Kasumi-1 (cell line): ENCODE data around the gene HMCN1.
"Not testable (repeated sequence)": the region's sequence is repeated elsewhere in the genome, so short reads cannot be mapped to it uniquely, and the experiment has no call there.

Experiments used
- DNase-seq, 2 experiments: peaks; one replicate each; lab custom pipeline; 2025; lab: John Stamatoyannopoulos, UW

The HMCN1 gene

DNA sequence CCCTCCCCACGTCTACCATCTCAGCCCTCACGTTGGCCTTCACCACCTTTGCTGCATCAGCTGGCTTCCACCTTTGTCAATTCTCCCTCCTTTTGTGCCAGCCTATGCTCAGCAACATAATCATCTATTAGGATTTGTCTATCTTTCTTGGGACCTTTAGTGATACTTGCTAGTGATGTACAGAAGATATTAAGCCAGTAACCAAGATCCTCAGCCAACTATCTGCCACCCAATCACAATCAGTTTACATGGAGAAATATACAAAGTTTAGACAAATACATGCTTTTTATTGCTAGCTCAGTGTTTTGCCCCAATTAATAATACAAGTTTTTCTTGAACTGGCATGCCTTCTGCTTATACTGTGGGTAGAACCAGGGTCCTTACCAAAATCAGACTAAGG lies 468.6 kb downstream of the HMCN1 start:
- DNase-seq, result no peak

DNA sequence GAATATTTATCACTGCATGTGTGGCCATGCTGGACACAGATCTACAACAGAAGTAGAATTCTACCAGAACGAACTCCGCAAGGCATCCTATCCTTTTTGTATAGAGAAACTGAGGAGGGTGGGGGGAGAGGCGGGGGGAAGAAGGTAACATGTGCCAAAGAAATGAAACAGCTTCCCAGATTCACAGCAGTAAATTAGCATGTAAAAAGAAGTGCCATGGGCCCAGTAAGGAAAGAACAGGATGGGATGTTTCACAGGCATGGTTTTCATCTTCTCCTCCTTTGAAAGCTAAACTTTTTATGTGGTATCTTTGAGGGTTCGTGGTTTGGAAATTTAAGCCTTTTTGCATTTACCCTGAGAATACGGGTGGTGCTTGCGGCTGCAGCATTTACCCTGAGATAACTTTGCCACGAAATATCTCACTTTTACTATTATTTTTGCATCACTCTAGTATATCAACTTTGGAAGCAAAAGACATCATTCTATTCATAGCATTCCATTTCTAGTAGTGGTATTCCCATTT lies 471.9 kb downstream of the HMCN1 start:
- no peak for DNase-seq

DNA sequence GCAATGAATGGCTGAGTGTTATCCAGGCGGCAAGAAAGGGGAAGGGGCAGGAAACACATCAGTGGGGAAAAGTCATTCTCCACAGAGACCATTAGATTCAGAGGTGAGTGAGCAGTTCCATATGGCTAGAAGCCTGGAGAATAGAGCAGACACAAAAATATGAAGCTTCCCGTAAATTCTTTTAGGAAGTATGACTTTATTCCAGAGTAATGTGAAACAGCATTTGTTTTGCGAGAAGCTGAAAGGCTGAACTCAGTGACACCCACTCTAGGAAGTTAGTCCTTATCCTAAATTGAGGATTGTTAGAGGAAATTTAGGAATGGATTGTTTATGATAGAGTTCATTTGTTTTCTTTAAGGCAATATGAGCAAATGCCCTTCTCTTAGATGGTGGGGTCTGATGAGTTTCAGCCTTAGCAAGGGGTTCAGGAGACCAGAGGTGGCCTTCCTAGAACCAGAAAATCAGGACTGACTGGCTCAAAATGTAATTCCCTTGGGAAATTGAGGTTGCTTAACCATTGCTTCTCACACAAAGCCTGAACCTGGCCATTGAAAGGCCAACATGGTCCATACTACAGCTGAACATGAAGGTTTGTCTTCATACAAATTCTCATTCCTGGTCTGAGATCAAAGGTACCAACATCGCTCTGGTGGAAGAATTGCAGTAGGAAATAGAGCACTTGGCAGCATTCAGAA lies 473.3 kb downstream of the HMCN1 start:
- no peak for DNase-seq

DNA sequence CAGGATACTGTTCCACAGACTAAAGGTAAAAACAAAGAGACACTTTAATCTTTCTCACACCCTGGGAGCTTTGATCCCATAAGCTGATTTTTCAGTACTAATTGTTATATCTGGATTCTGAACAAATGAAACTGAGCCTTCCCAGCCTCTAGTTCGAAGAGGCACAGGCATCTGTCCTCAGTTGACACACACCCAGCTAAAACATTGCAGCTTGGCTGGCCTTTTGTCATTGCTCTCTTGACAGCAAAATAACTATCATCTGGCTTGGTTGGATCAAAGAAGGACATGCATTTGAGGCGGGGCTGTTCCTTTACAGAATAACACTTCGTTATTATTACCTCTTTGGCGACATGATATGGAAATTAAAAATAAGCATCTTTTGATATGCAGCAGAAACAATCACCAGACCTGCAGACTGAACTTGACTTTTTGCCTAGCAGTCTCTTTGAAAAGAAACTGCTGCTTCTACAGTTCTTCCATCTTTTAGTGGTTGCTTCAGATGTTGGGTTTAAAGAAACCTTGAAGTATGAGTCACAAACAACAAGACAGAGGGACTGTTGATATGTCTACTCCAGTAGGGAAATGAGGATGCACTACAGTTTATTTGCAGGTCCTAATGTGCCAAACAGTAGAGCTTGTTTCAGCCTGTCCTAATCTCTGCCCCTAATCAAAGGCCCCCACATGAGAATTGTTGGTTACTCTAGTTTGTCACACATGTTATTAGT lies 474.4 kb downstream of the HMCN1 start:
- DNase-seq, result no peak

DNA sequence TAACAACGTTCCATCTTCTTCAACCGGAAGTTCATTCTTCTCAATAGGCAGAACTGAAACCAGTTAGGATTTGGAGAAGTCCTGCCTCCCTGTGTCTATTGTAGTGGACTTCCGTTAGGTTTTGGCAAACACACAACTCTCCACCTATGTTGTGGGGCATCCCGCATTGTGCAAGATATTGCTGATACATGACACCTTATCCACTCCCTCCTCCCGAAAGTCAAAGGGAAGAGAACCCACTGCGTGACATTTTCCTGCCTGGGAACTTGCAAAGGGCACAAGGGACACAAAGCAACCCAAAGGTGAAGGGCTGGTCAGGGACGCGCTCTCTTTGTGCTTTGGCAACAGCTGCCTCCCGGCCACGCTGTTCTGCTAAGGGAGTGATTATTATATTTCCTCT lies 476.1 kb downstream of the HMCN1 start:
- no peak for DNase-seq

DNA sequence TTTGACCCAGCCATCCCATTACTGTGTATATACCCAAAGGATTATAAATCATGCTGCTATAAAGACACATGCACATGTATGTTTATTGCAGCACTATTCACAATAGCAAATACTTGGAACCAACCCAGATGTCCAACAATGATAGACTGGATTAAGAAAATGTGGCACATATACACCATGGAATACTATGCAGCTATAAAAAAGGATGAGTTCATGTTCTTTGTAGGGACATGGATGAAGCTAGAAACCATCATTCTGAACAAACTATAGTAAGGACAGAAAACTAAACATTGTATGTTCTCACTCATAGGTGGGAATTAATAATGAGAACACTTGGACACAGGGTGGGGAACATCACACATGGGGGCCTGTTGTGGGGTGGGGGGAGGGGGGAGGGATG lies 477.4 kb downstream of the HMCN1 start:
- not testable (repeated sequence) for DNase-seq

DNA sequence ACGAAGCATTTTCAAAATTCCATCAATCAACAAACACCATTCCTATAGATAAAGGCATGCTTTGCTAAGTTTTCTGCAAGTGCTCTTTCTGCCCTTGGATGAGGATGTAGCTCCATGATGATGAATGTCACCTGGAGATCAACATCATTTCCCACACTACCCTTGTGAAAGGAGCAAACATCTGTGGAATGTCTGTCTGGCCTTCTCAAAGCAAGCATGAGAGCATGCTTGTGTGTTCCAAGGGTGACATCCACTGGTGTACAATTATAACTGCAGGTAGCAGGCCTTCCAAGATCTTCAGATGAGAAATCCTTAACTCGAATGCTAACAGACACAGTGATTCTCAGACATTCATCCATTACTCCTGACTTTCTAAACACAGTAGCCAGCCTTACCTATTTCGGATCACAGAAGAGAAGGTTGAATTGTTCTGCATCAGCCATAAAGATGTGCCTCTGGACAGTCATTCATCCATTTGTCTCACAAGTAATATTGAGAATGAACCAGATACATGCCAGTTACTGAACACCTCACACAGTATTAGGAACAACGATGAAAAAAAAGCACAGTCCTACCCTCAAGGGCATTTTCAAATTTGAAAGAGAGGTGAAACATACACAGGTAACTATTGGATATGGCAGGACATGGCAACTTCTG lies 478.5 kb downstream of the HMCN1 start:
- DNase-seq, result peak; percentile 74 to 81

DNA sequence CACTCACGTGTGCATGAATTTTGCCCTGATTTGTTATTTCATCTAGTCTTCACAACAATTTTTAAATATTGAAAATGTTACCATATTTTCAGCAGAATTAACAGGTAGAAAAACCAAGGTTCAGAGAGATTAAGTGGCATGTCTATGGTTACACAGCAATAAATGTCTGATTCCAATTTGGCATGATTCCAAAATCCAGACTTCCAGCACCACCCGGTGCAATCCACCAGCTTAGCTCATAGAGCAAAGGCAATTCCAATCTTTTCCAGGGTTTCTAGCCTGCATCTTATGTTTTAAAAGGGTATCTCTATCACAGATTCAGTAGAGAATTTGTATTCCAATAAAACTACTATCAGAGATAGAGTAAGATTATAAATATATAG lies 479.0 kb downstream of the HMCN1 start:
- DNase-seq, result no peak

DNA sequence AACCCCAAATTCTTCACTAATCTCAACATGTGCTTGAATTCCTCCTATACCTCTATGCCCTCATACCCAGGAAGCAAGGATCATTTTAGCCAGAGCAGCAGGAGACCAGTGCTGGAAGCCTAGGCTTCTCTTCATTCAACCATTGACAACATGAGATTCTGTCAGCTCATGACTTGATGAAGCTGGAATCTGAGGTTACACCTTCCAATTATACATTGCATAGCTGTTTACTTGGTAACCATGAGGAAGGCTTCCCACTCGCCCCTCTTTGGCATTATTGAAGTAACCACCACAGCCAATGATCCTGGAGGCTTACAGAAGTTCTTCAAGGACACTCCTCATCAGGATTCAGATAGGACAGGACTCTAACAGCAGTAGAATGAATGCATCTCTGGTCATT lies 480.6 kb downstream of the HMCN1 start:
- DNase-seq, result no peak

DNA sequence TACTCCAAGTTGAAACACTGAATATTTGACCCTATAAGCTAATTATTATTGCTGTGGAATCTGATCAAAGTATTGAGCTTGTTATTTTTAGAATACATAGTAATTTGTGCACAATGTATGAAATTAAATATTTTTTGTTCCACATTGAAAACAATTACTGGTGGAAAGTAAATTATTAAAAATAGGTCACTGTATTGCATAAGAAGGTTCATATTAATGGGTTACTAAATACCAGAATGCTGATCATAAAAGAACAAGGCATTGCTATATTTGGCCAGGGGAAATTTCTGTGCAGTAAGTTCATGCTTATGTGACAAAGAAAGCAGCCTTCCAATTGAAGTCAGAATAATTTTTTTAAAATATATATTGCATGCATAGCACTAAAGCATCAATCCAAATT lies 481.4 kb downstream of the HMCN1 start:
- no peak for DNase-seq

DNA sequence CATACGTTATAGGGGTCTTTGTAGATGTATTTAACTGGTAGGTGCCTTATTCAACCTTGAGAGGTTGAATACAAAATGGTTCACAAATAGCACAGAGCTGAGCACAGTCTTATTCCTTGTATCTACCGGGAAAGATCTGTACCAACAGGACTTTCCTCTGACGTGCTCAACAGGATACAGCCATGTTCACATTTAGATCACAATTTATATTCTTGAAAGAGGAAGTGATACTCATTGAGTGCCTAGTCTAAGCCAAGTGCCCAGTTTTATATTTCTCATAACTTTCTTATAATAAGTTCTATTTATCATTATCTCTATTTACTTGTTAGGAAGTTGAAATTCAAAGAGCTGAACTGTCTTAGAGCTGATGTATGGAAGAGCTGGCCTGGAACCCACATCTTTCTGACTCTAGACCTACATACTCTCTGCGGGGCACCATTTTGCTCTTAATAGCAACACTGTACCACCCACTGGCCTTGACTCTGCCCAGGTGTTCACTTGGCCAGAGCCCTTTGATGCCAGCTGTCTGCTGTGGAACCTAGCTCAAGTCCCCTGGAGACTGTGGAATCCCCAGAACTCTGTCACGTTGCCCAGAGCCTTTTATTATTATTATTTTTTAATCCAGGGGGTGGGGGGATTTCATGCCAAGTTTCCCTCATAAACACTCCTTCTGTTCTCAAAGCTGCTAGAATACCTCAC lies 484.6 kb downstream of the HMCN1 start:
- DNase-seq, result peak; percentile 3 to 19

DNA sequence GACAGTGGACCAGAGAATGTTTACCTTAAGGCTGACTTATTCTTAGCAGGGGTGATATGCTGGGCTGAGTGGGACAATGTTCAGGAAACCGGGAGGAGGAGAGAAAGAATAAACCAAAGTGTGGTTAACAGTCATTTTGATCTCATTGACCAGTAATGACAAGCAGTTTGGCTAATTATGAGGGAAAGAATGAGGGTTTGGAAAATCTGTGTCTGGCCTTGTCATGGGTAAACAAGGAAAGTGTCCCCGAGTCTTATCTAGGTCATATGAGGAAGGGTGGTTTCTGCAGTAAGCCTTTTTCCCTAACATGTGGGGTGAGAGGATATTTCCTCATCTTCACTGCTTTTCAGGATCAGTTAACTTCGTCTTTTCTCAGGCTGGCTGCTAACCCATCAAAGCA lies 485.9 kb downstream of the HMCN1 start:
- no peak for DNase-seq

DNA sequence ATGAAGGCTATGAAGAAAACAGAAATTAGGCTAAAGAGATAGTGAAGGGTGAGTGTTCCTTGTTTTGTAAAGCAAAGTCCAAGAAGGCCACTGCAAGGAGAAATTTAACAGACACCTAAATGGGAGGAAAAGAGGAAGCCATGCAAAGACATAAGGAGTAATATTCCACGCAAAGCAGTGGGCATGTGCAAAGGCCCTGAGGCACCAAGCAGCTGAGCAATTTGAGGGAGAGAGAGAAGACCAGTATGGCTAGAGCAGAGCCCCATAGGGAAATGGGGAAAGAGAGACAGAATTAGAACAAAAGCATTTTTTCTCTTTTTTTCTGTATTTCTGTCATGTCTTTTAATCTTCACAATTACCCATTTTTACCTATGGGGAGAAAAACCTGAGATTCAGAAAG lies 486.7 kb downstream of the HMCN1 start:
- DNase-seq, result no peak

DNA sequence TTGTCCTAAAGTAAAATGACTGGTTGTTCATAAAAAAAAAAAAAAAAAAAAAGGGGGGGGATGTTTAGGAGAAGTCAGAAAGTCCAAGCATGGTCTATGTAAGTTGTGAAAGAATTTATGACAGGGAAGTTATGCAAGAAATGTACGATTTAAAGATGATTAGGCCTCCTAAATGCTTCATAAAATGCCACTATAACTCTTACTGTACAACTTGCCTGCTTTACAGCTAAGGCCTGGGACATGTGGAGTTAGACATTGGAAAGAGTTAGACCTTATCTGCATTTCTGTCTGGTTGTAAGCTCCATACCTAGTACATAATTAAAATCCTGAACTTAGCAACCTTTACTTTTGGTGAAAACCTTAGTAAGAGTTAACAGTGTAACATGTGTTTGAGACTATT lies 490.9 kb downstream of the HMCN1 start:
- DNase-seq, result no peak

DNA sequence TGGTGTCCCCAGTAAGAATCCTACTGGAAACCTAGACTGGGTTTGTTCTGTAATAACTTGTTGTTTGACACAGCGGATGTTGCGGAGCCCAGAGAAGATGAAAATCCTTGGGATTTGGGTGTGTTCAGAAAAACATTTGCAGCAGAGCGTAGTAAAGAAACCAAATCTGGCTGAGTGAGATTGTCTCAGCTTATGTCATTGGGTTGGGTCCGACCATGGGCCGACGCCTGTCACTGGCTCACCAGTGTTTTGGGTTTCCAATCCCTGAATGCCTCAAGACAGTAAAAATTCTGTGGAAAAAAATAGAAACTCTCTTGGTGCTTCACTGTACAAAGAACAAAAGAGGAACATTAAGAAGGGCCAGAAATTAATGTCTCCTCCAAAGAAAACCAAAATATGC lies 494.6 kb downstream of the HMCN1 start:
- DNase-seq, result no peak

DNA sequence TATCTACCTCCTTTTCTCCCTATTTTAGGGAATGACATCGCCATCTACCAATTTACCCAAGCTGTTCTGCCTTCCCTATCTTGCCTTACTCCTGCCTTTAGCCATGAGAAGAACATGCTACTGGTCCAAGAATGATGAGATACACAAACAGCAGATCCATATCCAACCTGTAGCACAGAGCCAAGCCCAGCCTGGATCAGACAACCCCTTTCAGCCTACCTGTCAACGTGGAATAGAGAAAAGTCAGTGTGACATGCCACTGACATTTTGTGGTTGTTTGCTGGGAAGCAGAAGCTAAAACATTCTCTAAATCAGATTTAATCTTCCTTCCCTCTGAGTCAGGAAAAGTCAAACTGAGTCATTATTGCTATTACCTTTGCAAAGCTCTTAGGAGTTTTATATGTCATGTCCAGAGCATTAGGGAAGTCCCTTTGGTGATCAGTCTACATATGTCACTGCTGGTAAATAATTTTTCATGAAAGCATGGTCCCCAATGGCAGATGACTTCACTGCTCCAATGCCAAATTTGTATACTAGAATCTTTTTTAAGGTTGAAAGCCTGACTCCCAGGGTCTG lies 497.8 kb downstream of the HMCN1 start:
- DNase-seq, result no peak

DNA sequence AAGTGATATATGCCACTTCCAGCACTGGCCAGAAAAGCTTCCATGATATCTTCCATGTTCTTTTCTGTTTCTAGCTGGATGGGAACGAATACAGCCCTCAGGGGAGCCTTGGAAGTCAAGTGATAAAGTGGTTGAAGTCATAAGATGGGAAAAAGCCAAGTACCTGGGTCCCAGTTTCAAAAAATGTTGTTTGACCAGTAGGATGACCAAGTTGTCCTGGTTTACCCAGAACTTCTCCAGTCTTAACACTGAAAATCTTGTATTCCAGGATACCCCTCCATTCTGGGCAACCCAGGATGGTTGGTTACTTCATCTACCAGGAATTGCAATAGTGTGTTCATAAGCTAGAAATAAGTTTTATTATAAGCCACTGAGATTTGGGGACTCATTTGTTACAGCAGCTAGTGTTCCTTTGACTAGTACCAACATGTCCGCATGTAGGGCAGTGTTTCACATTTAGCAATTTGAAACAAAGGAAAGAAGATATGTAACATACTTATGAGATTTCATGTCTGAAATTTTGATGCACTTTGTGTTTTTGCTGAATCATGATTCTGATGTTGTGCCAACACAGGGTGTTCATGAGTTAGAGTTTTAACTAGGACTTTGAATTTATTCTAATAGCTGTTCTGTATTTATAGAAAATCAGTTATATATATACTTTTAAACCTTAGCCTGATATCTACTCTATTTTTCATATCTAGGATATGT lies 500.9 kb downstream of the HMCN1 start:
- DNase-seq, result no peak

DNA sequence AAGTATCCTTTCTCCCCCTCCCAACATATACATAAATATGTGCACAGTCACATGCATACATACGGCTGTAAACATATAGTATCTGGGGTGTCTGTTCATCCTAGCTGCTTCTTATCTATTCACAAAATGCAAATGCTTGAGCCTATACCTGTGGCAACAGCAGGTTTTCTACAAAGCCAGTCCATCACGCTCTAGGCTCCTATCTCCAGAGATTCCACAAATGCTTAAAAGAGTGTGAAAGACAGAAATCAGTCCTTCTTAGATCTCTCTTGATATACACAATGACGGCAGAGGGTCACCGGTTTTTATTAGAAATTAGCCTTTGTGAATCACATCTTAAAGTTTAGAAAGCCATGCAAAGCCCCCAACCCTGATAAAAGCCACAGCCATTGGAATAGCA lies 501.5 kb downstream of the HMCN1 start:
- DNase-seq, result no peak

DNA sequence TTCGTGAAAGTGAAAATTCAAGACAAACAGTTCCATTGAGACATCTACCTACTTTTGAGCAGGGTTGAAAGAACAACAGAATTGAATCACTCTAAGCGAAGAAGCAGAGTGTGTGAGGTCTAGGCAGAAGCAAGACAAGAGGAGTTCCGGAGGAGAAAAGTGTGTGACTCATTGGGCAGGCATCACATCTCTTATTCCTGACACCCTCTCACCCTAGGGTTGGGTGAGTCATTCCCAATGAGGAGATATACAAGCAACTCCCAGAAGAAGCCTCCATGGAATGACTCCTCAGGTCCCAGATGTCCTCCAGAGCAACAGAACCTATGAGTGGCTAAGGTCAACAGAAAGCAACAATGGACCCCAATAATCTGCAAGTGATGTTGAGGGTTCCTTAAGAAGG lies 502.7 kb downstream of the HMCN1 start:
- no peak for DNase-seq

DNA sequence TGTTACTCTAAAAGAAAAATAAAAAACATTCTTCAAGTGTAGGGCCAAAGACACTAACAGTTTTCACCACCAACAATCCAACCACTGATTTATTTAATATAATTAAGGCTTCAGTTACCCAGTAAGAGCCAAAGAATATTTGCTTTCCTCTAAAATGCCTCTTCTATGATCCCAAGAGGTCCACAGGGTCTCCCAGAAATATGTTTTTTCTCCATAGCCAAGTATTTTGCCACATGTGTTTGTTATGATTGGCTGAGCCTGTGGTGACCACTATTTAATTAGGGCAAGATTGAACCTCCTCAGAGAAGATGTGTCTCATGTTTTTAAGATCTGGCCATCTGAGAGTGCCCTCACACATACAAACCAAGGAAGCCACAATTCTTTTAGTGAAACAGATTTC lies 505.0 kb downstream of the HMCN1 start:
- DNase-seq, result no peak

DNA sequence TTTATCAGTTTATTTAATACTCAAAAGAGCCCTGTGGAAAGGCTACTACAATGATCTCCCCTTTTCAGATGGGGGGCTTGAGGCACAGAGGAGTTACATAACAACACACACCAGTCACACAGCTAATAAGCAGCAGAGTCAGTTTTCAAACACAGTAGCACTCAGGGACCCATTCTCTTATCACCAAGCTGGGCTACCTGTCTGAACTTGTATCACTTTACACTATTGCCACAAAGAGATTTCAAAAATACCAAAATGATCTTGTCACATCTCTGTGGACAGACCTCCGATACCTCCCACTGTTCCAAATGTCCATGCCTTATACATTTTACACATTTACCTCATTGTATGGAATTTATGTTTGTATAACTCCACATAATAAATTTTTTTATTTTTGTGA lies 506.2 kb downstream of the HMCN1 start:
- DNase-seq, result no peak
